Measurements from ENCODE around the gene KIF27.
"Not testable (repeated sequence)": the region's sequence is repeated elsewhere in the genome, so short reads cannot be mapped to it uniquely, and the experiment has no call there.

The KIF27 gene

GRCh38 chr9:83956436-83957247 is 35.4 kb upstream of the KIF27 start:
- Histone ChIP-seq H3K4me3 (ENCODE audit: low read depth, low read length) (peak overlapping the region; percentile 87), H3K27me3 (ENCODE audit: insufficient read depth, low read depth, severe bottlenecking) (no peaks in the 10 kb centered on the region), H3K27ac (peak overlapping the region; percentile 94), H3K36me3 (peaks cover 30% of the 10 kb centered on the region), H3K9me3 (ENCODE audit: severe bottlenecking) (no peaks in the 10 kb centered on the region)
- peak; percentile 82 for DNase-seq
- TF ChIP-seq CTCF (IDR thresholded peaks at IDR 0.05; ENCODE audit: low read depth, low read length), result no peak

- H3K9me3 ChIP-seq (ENCODE audit: severe bottlenecking), result no peaks in the 10 kb centered on the region
- peaks cover 35% of the 10 kb centered on the region for H3K36me3 ChIP-seq
- no peaks in the 10 kb centered on the region for H3K27me3 ChIP-seq (ENCODE audit: insufficient read depth, low read depth, severe bottlenecking)
- peak; percentile 21 for DNase-seq
- H3K4me3 ChIP-seq (ENCODE audit: low read depth, low read length), result peak overlapping the region; percentile 87
- peak overlapping the region; percentile 94 for H3K27ac ChIP-seq
- no peak for TF ChIP-seq CTCF (IDR thresholded peaks at IDR 0.05; ENCODE audit: low read depth, low read length)
Observed at GRCh38 chr9:83956086-83956435, 34.8 kb upstream of the KIF27 start.

GRCh38 chr9:83948096-83948495 is 26.9 kb upstream of the KIF27 start:
- not testable (repeated sequence) for H3K27me3 ChIP-seq (ENCODE audit: insufficient read depth, low read depth, severe bottlenecking); H3K4me3 ChIP-seq (ENCODE audit: low read depth, low read length); DNase-seq; H3K27ac ChIP-seq; H3K9me3 ChIP-seq (ENCODE audit: severe bottlenecking)
- H3K36me3 ChIP-seq, result peaks cover 64% of the 10 kb centered on the region

GRCh38 chr9:83940590-83941303 is 19.5 kb upstream of the KIF27 start:
- Histone ChIP-seq H3K27me3 (ENCODE audit: insufficient read depth, low read depth, severe bottlenecking) (no peaks in the 10 kb centered on the region), H3K36me3 (peaks cover 61% of the 10 kb centered on the region), H3K27ac (no peak overlapping the region), H3K9me3 (ENCODE audit: severe bottlenecking) (no peaks in the 10 kb centered on the region), H3K4me3 (ENCODE audit: low read depth, low read length) (no peak overlapping the region)
- DNase-seq, result no peak
- no peak for TF ChIP-seq CTCF (IDR thresholded peaks at IDR 0.05; ENCODE audit: low read depth, low read length)

GRCh38 chr9:83937861-83938455 is 16.7 kb upstream of the KIF27 start:
- Histone ChIP-seq H3K4me3 (ENCODE audit: low read depth, low read length) (no peak overlapping the region), H3K9me3 (ENCODE audit: severe bottlenecking) (no peaks in the 10 kb centered on the region), H3K27me3 (ENCODE audit: insufficient read depth, low read depth, severe bottlenecking) (no peaks in the 10 kb centered on the region), H3K36me3 (peaks cover 43% of the 10 kb centered on the region), H3K27ac (no peak overlapping the region)
- peak; percentile 27 for DNase-seq
- peak; percentile 55 for TF ChIP-seq CTCF (IDR thresholded peaks at IDR 0.05; ENCODE audit: low read depth, low read length)

- Histone ChIP-seq H3K9me3 (ENCODE audit: severe bottlenecking) (no peaks in the 10 kb centered on the region), H3K4me3 (ENCODE audit: low read depth, low read length) (no peak overlapping the region), H3K36me3 (peaks cover 29% of the 10 kb centered on the region), H3K27ac (no peak overlapping the region), H3K27me3 (ENCODE audit: insufficient read depth, low read depth, severe bottlenecking) (no peaks in the 10 kb centered on the region)
- no peak for DNase-seq
- no peak for TF ChIP-seq CTCF (IDR thresholded peaks at IDR 0.05; ENCODE audit: low read depth, low read length)
Observed at GRCh38 chr9:83936523-83936922, 15.3 kb upstream of the KIF27 start.

Measured in WERI-Rb-1 (cell line).